Measurements from ENCODE around the gene NIPAL1.

Gene NIPAL1

DNA sequence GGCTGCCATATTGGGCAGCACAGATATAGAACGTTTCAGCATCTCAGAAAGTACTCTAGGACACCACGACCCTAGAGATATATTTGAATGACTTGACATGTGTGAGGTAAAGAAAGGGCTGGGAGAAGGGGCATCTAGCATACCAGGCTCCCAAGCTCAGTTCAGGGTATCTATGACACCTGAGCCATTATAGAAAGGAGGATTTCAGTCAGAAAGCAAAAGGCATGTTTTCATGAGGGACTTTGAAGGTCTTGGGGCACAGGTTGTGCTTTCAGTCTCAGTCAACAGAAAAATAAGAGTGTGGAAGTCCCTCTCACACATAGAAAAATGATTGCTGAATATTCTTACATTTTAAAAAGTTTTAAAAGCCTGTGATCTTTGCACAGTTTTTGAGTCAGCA is 51.6 kb downstream of the NIPAL1 start:
- DNase-seq = no peak

DNA sequence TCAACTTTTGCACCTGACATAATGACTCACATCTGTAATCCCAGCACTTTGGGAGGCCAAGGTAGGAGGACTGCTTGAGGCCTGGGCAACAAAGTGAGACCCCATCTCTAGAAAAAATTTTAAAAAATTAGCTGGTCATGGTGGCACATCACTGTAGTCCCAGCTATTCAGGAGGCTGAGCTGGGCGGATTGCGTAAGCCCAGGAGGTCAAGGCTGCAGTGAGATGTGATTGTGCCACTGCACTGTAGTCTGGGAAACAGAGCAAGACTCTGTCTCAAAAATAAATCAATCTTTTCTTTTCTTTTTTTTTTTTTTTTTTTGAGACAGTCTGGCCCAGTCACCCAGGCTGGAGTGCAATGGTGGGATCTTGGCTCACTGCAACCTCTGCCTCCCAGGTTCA is 52.5 kb downstream of the NIPAL1 start:
- no peak for DNase-seq

DNA sequence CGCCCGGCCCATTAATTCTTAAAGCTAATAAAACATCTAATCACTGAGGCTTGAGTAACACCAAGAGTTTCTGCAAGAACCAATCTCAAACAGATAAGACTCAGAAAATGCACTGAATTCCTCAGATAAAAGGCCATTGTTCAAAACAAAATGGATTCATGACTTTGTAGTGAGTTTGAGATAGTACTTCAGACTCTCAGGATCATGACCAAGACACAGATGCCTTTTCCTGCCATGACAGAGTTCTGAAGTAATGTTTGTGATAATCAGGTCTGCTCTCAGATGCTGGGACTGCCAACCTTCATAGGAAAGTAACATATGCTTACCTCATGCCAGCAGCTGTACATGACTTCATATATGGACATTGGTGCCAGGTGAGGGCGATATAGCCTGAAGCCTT is 54.6 kb downstream of the NIPAL1 start:
- DNase-seq = no peak

DNA sequence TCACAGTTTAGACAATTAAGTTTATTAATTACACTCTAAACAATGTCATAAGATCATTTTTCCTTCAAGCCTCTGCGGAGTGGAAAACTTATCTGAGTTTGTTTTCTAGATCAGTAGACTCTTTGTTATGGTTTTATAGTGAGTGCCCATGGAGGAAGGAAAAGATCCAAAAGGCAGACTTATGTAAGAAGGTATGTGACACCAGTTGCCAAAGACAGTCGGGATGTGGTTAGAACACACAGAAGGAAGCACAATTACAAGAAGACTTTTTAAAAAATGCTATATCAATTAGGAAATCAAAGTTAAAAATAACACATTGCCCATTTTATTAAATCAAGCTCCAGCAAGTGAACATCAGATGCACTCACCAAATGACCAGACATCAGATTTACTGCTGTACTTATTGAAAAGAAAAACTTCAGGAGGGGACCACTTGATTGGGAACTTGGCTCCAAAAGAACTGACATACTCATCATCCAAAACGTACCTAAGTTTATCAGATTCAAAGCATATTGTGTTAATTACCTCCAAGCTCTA is 57.1 kb downstream of the NIPAL1 start:
- no peak for DNase-seq

DNA sequence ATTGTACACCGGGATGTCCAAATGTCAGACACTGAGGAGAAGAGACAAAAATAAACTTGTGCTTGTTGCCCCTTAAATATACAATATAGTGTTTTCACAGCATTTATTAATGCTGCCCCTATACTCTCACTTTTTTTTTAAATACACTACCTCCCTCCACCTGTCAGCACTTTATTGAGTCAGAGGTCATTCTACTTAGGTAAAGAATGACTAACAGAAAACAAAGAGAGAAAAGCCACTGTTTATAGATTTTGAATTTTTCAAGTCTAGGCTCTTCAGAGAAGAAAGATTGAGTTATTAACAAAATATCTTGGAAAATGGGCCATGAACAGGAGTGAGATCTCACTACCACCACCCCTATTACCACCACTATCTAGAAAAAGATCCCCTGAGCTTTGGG is 58.1 kb downstream of the NIPAL1 start:
- no peak for DNase-seq

DNA sequence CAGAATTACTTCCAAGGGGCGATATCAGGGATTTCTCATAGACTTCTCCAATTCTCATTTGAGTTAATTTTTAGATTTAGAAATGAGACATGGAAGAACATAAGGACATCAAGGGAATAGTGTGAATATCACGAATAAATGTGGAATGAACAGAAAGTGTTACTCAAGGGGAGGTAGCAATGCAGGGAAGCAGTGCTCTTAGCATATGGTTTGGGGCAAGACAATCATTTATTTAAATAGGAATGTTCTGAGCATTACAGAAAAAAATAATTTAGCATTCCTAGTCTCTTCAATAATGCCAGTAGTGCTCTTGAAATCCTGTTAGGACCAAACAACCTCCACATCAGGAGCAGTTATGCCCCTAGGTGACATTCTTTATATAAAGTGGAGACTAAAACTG is 61.9 kb downstream of the NIPAL1 start:
- no peak for DNase-seq

DNA sequence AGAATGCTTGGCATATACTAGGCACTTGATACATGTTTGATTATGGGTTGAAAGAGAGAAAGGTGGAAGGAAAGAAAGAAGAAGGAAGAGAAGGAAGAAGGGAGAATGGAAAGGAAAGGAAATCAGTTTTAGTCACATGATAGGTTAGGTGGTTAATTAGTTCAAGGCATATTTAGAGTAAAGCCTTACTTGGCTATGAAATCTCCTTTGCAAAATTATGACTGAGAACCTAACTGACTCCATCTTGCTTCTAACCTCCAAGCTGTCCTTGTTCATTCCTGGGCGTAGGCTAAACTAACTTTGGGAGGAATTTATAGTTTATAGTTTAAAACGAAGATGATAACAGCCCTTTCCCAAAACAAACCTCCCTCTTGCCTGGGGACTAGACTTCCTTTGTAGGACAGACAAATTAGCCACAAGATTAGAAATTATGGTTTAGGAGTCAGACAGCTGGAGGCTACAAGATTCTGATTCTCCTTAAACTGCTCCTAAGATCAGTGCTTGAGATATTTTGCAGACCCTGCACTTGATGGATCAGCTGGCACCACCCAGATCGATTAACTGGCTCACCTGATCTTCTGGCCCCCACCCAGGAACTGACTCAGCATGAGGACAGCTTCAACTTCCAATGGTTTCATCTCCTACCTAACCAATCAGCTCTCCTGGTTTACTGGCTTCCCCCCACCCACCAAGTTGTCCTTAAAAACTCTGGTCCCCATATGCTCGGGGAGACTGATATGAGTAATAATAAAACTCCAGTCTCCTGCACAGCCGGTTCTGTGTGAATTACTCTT is 62.5 kb downstream of the NIPAL1 start:
- DNase-seq = no peak

DNA sequence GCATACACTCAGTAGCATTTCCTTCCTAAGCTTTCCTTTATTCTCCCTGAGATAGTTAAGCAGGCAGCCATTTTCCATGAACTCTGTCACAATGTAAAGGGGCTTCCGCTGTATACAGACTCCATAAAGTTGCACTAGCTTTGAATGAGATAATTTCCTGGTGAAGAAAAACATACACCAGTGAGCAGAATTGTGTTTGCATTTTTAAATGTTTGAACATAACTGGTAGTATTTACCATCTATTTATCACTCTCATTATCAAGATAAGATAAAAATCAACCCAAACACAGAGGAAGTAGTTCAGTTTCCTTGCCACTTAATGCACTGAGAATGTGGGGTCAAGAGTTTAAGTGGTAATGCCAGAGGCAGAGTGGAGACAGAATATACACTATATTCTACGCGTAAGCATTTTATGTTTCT is 63.4 kb downstream of the NIPAL1 start:
- no peak for DNase-seq

DNA sequence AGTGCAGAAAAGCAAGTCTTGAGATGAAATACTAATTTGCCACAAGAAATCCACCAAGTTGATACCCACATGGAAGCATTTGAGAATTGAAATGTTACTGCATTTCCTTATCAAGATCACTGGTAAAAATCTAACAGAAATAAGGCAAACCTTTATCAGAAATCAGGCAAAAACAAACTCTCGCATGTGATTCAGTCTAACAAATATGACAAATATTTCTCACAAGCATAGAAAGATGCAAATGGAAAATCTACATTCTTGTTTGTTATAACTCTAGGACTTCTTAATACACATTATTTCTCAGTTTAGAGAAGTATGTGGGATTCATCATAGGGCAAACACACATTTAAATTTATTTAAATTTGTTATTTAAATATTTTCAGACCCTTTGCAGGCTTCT is 64.6 kb downstream of the NIPAL1 start:
- no peak for DNase-seq

DNA sequence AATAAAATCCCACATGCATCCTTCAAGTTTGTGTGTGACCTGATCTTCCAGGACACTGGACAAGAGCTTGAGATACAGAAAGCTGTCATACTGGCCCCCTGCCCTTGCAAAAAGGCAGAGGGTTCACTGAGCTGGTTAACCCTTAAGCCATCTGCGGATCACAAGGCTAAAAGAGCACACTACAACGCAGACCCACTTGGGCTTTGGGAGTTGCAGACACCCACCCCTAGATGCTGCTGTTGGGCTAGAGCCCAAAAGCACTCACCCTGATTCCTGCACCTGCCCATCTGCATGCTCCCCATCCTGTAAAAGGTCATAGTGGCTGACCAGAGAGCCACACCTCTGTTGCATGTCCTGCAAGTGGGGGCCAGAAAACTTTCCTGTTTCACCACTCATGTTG is 66.4 kb downstream of the NIPAL1 start:
- DNase-seq = no peak

DNA sequence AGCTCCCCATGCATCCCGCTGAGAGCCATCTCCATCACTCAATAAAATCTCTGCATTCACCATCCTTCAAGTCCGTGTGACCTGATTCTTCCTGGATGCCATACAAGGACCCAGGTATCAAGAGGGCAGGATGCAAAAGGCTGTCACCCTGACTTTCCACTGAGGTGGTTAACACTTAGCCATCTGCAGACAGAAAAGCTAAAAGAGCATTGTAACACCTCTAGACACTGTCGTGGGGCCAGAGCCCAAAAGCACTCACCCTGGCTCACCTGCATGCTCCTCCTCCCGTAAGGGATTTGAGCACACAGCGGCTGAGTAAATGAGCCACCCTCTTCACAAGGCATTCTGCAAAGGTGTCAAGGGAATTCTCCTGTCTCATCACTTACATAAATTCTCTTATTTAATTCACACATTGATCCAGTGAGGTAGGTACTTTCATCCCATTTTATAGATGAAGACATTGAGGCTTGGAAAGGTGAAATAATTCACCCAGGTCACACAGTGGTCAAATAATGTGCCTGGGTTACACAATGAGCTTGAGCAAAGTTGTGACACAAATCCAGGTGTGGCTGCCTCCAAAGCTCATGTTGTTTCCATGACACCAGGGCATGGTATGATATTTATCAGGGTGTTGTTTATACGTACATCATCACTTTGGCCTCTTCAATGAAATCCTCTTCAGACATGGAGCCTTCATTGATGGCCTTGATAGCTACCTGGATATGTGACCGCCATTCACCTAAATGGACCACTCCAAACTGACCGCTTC is 69.4 kb downstream of the NIPAL1 start:
- no peak for DNase-seq
